Testis (tissue), 2 donors: ENCODE results near the gene STX18.

Source experiments
- POLR2A ChIP-seq: fragments of 450-650 bp; IDR thresholded peaks from one replicate; pipeline ENCODE4 v1.6.1; 2017; ENCODE audit warnings: antibody characterized with exemption, mild to moderate bottlenecking, moderate library complexity
- TF ChIP-seq, protein P1 (sequence below), 3 experiments: fragments of 450-650 bp in 2 of 3; fragments of 200-600 bp in 1 of 3; sonication (generic) in 1 of 3; IDR thresholded peaks; one replicate each; pipeline ENCODE4 v1.5.1; 2016 to 2019; ENCODE audit warnings: antibody characterized with exemption in 3 of 3, mild to moderate bottlenecking in 2 of 3, moderate library complexity in 1 of 3

DNA sequence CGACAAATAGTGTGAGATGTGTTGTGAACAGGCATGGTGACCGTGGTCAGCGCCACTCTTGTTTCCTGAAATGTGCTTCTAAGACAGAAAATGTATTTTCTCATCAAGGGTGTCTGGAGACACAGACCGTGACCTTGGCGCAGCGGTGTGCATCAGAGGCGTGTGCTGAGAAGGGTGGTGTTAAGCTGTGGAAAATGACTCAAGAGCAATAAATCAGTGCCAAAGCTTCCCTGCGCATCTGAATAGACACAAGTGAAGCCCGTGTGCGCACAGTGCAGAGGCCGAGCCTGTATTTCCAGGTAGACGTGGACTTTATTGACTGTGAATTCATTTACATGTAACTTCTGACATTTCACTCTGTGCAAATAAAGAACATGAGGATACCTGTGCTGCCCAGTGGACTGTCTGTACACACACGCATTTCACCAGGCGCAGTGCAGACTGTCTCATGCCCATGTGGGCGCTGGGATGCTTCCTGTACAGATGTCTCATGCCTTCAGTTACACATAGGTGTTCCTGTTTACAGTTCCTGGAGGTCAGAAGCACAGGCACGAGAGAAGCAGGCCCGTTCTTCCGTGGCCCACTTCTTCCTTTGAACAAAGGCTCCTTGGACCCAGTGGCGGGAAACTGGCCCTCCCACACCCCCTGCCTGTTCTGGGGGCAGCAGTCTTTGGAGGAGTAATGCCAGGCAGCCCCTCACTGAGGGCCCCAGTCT, 123.0 kb downstream of the STX18 start:
- no peak for TF ChIP-seq POLR2A
- TF ChIP-seq, protein P1, sequence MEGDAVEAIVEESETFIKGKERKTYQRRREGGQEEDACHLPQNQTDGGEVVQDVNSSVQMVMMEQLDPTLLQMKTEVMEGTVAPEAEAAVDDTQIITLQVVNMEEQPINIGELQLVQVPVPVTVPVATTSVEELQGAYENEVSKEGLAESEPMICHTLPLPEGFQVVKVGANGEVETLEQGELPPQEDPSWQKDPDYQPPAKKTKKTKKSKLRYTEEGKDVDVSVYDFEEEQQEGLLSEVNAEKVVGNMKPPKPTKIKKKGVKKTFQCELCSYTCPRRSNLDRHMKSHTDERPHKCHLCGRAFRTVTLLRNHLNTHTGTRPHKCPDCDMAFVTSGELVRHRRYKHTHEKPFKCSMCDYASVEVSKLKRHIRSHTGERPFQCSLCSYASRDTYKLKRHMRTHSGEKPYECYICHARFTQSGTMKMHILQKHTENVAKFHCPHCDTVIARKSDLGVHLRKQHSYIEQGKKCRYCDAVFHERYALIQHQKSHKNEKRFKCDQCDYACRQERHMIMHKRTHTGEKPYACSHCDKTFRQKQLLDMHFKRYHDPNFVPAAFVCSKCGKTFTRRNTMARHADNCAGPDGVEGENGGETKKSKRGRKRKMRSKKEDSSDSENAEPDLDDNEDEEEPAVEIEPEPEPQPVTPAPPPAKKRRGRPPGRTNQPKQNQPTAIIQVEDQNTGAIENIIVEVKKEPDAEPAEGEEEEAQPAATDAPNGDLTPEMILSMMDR (IDR thresholded peaks at IDR 0.05) = no peak
